HUDEP-2 (cell line): ENCODE measurements around the gene PCDH19.

Source experiments
- DNase-seq, 76 experiments: peaks; one replicate each; lab custom pipeline; 2025; ENCODE audit not compliant: unreplicated experiment in 76 of 76; lab: John Stamatoyannopoulos, UW

PCDH19 gene

GRCh38 chrX:100299559-100299958 lies 110.5 kb downstream of the PCDH19 start:
- DNase-seq: no peak

GRCh38 chrX:100297728-100298127 lies 112.3 kb downstream of the PCDH19 start:
- no peak for DNase-seq

GRCh38 chrX:100296183-100296753 lies 113.8 kb downstream of the PCDH19 start:
- no peak for DNase-seq

- no peak for DNase-seq
Observed at GRCh38 chrX:100294965-100295364, 115.1 kb downstream of the PCDH19 start.

GRCh38 chrX:100289066-100289558 lies 121.0 kb downstream of the PCDH19 start:
- no peak for DNase-seq

- no peak for DNase-seq
Observed at GRCh38 chrX:100277231-100277630, 132.8 kb downstream of the PCDH19 start.

- DNase-seq: no peak
Observed at GRCh38 chrX:100274916-100275315, 135.2 kb downstream of the PCDH19 start.

GRCh38 chrX:100265179-100265578 lies 144.9 kb downstream of the PCDH19 start:
- no peak for DNase-seq

- no peak for DNase-seq
Observed at GRCh38 chrX:100264200-100264599, 145.9 kb downstream of the PCDH19 start.

GRCh38 chrX:100263650-100264049 lies 146.4 kb downstream of the PCDH19 start:
- no peak for DNase-seq

GRCh38 chrX:100248885-100249493 lies 161.1 kb downstream of the PCDH19 start:
- no peak for DNase-seq

- DNase-seq: no peak
Observed at GRCh38 chrX:100247826-100248225, 162.2 kb downstream of the PCDH19 start.

- DNase-seq: no peak
Observed at GRCh38 chrX:100244681-100245080, 165.4 kb downstream of the PCDH19 start.
